GM18870 (cell line): Measurements from ENCODE around the gene JUP.

Experiments used
- ATAC-seq: cut with Tn5 transposase; IDR thresholded peaks from one replicate; pipeline ENCODE4 v1.9.1; 2021; ENCODE audit warnings: moderate library complexity; ENCODE audit not compliant: unreplicated experiment

JUP gene

GRCh38 chr17:41810659-41811548 is 24.4 kb upstream of the JUP start:
- no peak for ATAC-seq

- ATAC-seq = no peak
These were observed 20.4 kb upstream of the JUP start for GRCh38 chr17:41806685-41807445.

- ATAC-seq = no peak
These were observed 16.8 kb upstream of the JUP start for GRCh38 chr17:41803049-41804020.

GRCh38 chr17:41801374-41802271 is 15.1 kb upstream of the JUP start:
- ATAC-seq = no peak

- no peak for ATAC-seq
These were observed 14.3 kb upstream of the JUP start for GRCh38 chr17:41800601-41801373.

- no peak for ATAC-seq
These were observed 12.9 kb upstream of the JUP start for GRCh38 chr17:41799366-41799765.

- ATAC-seq = no peak
These were observed 10.9 kb upstream of the JUP start for GRCh38 chr17:41797377-41797776.

- ATAC-seq = no peak
These were observed 9.8 kb upstream of the JUP start for GRCh38 chr17:41796121-41796895.

- no peak for ATAC-seq
These were observed 8.0 kb upstream of the JUP start for GRCh38 chr17:41794540-41794975.

- no peak for ATAC-seq
These were observed 7.5 kb upstream of the JUP start for GRCh38 chr17:41793784-41794539.

GRCh38 chr17:41792845-41793783 is 6.6 kb upstream of the JUP start:
- no peak for ATAC-seq

- ATAC-seq = no peak
These were observed 509 bp upstream of the JUP start for GRCh38 chr17:41787021-41787418.

GRCh38 chr17:41785859-41786226 is 668 bp downstream of the JUP start:
- no peak for ATAC-seq

GRCh38 chr17:41785091-41785858 is 1.2 kb downstream of the JUP start:
- ATAC-seq = no peak

GRCh38 chr17:41784207-41784744 is 2.2 kb downstream of the JUP start:
- no peak for ATAC-seq

GRCh38 chr17:41782142-41782541 is 4.4 kb downstream of the JUP start:
- ATAC-seq = no peak
